A673 (cell line): Measurements from ENCODE around the gene NOX3. TPM values are rescaled to one million over a fixed set of nuclear protein-coding genes. Genes with fewer than 3 reads are reported as not detected.

Source experiments
- BruUV-seq: library from RNA; stranded (reverse); fragments of 400-500 nt; replicated peaks from 2 replicates; lab custom pipeline; 2021; lab: Mats Ljungman, UMichigan
- CTCF ChIA-PET: fragments of 300-600 bp; sonication (Branson Sonifier 250); formaldehyde crosslinking; loops from one replicate; lab custom pipeline; 2022; ENCODE audit warnings: antibody characterized with exemption; lab: Charles Lee
- POLR2A ChIA-PET: fragments of 300-600 bp; sonication (Branson Sonifier 250); formaldehyde crosslinking; loops from one replicate; lab custom pipeline; 2022; ENCODE audit warnings: antibody characterized with exemption; ENCODE audit not compliant: low non-redundant PET; lab: Charles Lee
- DNase-seq: peaks from one replicate; pipeline ENCODE4 v3.0.0-alpha.2; 2015; ENCODE audit warnings: low spot score
- H3K27ac ChIP-seq: fragments of 200-600 bp; sonication (generic); 2 replicates; pipeline ENCODE4 v1.5.1; 2016; ENCODE audit warnings: mixed run types, low read depth, mild to moderate bottlenecking, mixed read lengths, antibody characterized with exemption, low read length; ENCODE audit not compliant: poor library complexity, severe bottlenecking
- H3K27me3 ChIP-seq: fragments of 200-600 bp; sonication (generic); replicated peaks from 2 replicates; pipeline ENCODE4 v1.6.1; 2017; ENCODE audit warnings: mixed run types, low read depth, mild to moderate bottlenecking, mixed read lengths, antibody characterized with exemption, low read length; ENCODE audit not compliant: insufficient read depth, poor library complexity
- H3K36me3 ChIP-seq: fragments of 200-600 bp; sonication (generic); 2 replicates; pipeline ENCODE4 v1.6.1; 2016; ENCODE audit warnings: mixed run types, mild to moderate bottlenecking, mixed read lengths, antibody characterized with exemption, low read length; ENCODE audit not compliant: insufficient read depth, poor library complexity, severe bottlenecking
- H3K4me1 ChIP-seq: fragments of 200-600 bp; sonication (generic); 2 replicates; pipeline ENCODE4 v1.6.1; 2017; ENCODE audit warnings: mixed run types, mild to moderate bottlenecking, mixed read lengths, antibody characterized with exemption, low read length; ENCODE audit not compliant: insufficient read depth, poor library complexity, severe bottlenecking
- H3K4me3 ChIP-seq: fragments of 200-600 bp; sonication (generic); 2 replicates; pipeline ENCODE4 v1.5.1; 2016; ENCODE audit warnings: low read depth, mixed run types, mild to moderate bottlenecking, mixed read lengths, low read length; ENCODE audit not compliant: poor library complexity, severe bottlenecking
- H3K9me3 ChIP-seq: fragments of 200-600 bp; sonication (generic); 2 replicates; pipeline ENCODE4 v1.6.1; 2016; ENCODE audit warnings: mixed run types, low read depth, mild to moderate bottlenecking, mixed read lengths, antibody characterized with exemption, low read length; ENCODE audit not compliant: poor library complexity, severe bottlenecking
- EZH2 ChIP-seq: fragments of 200-600 bp; sonication (generic); IDR thresholded peaks from 2 replicates; pipeline ENCODE4 v1.6.1; 2017; ENCODE audit warnings: borderline replicate concordance, low read depth, mild to moderate bottlenecking, mixed read lengths, antibody characterized with exemption, low read length; ENCODE audit not compliant: poor library complexity, severe bottlenecking
- intact Hi-C: fragments of 100-400 bp; cut with micrococcal nuclease; formaldehyde crosslinking; loops from one replicate; pipeline ENCODE4 v1.10.0; 2022; ENCODE audit not compliant: unreplicated experiment
- total RNA-seq: library from RNA; stranded (reverse); gene quantifications from 2 replicates; pipeline ENCODE4 v1.2.3, GENCODE V29; 2021
- TF ChIP-seq, protein P1 (sequence below): fragments of 300-800, 200-600 bp; sonication (generic); conservative IDR thresholded peaks from 2 replicates; pipeline ENCODE4 v1.5.1; 2017; ENCODE audit warnings: low read depth, mild to moderate bottlenecking, antibody characterized with exemption, low read length, moderate library complexity, mixed read lengths

Gene NOX3
- total RNA-seq, 1 experiment from 2014 or later: not detected

DNA sequence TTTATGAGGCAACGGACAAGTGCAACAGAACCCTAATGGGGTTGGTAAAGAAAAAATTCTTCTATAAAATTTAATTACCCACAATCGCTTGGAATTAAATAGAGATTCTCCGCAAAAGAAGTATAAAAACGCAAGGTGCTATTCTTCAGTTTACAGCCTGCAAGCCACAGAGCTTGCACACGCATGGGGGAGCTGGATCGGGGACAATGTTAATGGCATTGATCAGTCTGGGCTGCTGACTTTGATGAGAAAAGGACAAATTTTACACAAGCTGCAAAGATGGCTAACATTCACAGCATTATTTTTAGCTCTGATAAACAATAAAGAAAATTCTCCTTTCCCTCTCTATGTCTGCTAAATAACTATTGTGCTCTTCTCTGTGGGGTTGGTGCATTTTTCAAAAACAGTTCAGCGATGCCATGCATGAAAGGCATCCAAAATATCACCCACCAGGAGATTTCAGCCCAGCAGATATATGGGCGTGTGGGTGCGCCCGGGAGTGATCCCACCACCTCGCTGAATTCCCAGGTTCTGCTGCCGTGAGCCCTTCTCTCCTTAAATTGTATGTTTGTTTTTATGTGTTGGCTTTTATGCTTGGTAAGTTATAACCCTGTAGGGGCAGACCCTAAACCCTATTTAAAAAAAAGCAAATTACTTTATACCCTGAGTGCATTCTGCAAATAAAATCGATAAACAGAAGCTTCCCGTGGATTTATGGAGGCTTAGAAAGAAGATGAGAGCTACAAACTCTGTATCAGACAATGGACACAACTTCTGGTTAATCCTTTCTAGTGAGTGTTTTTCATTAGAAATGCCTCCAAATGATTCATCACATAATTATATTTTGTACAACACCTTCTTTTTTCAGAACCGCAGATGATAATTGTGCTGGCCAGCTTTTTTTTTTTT is 55.6 kb downstream of the NOX3 start:
- Histone ChIP-seq H3K27me3 (no peaks in the 10 kb centered on the region), H3K27ac (no peak overlapping the region), H3K4me3 (no peak overlapping the region), H3K4me1 (no peaks in the 10 kb centered on the region), H3K36me3 (no peaks in the 10 kb centered on the region), H3K9me3 (no peaks in the 10 kb centered on the region)
- intact Hi-C loops: no loop called here
- TF ChIP-seq, protein P1, sequence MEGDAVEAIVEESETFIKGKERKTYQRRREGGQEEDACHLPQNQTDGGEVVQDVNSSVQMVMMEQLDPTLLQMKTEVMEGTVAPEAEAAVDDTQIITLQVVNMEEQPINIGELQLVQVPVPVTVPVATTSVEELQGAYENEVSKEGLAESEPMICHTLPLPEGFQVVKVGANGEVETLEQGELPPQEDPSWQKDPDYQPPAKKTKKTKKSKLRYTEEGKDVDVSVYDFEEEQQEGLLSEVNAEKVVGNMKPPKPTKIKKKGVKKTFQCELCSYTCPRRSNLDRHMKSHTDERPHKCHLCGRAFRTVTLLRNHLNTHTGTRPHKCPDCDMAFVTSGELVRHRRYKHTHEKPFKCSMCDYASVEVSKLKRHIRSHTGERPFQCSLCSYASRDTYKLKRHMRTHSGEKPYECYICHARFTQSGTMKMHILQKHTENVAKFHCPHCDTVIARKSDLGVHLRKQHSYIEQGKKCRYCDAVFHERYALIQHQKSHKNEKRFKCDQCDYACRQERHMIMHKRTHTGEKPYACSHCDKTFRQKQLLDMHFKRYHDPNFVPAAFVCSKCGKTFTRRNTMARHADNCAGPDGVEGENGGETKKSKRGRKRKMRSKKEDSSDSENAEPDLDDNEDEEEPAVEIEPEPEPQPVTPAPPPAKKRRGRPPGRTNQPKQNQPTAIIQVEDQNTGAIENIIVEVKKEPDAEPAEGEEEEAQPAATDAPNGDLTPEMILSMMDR: no peak
- no peak for TF ChIP-seq EZH2
- ChIA-PET CTCF (no interaction called here), POLR2A (interaction anchor here (0.7 kb wide), 1 partner anchor 969 kb away, joined by 12 read pairs; no protein-coding TSS in a partner anchor)
- DNase-seq: no peak
- BruUV-seq: no TSS peak

DNA sequence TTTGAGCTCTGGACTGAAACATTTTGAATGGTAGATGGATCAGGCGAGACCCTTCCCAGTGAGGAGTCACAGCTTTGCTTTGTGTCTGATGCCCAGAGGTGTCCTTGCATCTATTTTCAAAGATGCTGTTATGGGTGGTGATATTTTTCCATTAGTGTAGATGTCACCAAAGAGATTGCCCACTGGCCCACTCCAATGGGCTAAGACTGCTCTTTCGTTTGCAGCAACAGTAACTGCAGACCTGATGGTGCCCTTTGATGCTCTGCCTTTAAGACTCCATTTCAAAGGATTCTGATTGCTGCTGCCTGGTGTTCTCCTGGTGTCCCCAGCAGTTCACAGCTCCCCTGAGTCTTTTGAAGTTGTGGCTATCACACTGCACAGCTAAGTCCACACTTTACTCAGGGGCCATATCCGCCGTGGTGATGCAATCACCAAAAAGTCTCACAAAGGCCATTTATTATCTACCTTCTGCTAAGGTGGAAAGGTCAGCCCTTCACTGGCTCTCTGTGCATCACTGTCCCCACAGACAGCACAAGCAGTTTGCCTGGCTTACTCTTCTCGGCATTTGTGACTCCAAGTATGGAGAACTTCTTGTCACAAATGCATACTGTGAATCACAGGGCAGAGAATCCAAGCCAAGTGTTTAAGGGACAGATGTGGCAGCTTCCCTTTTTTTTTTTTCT is 56.4 kb downstream of the NOX3 start:
- Histone ChIP-seq H3K36me3 (no peaks in the 10 kb centered on the region), H3K27ac (no peak overlapping the region), H3K4me3 (no peak overlapping the region), H3K27me3 (no peaks in the 10 kb centered on the region), H3K9me3 (no peaks in the 10 kb centered on the region), H3K4me1 (no peaks in the 10 kb centered on the region)
- DNase-seq: no peak
- no peak for TF ChIP-seq EZH2
- TF ChIP-seq, protein P1: no peak
- no TSS peak for BruUV-seq
- POLR2A ChIA-PET: no interaction called here
- intact Hi-C loops: no loop called here
- CTCF ChIA-PET: no interaction called here

DNA sequence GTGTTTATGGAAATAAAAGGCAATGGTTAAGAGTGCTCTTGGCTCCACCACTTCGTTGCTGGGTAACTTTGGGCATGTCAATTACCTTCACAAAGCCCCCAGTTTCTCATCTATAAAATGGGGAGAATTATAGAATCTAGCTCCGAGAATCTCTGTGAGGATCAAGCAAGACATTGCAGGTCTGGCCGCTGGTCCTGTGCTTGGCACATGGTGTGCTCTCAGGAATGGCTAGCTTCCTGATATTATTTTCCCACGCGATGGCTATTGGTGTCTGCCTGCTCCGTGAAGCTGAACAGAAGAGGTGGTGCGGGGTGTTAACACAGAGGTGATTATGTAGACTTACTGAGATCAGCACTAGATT is 57.0 kb downstream of the NOX3 start:
- no peak for TF ChIP-seq EZH2
- TF ChIP-seq, protein P1: no peak
- Histone ChIP-seq H3K4me3 (no peak overlapping the region), H3K4me1 (no peaks in the 10 kb centered on the region), H3K27me3 (no peaks in the 10 kb centered on the region), H3K27ac (no peak overlapping the region), H3K36me3 (no peaks in the 10 kb centered on the region), H3K9me3 (no peaks in the 10 kb centered on the region)
- intact Hi-C loops: no loop called here
- BruUV-seq: no TSS peak
- no peak for DNase-seq
- POLR2A ChIA-PET: no interaction called here
- CTCF ChIA-PET: no interaction called here
